Measurements from ENCODE around the gene RAP1A.

Gene RAP1A

DNA sequence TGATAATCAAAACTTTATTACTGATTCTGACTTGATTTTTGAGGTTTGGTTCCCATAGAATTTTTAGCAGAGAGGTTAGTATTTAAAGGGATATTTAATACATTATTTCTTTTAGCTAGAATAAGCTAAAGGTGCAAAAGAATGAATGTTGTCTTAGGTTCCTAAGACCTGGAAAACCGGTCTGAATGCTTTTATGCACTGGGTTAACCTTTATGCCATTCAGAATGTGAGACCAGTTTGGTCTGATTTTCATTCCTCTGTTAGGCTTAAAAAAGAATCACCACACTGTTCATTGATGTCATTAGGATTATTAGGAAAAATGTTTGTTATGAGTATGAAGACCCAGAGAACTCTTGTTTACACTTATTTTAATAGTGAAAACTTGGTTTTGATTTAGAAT, 30.1 kb downstream of the RAP1A start:
- DNase-seq (ENCODE audit: low spot score) (no peak), ATAC-seq (ENCODE audit: low read depth) (no peak)
- no peaks in the 10 kb centered on the region for H3K4me1 ChIP-seq (ENCODE audit: insufficient read depth, poor library complexity, severe bottlenecking)
- TF ChIP-seq, protein P1, sequence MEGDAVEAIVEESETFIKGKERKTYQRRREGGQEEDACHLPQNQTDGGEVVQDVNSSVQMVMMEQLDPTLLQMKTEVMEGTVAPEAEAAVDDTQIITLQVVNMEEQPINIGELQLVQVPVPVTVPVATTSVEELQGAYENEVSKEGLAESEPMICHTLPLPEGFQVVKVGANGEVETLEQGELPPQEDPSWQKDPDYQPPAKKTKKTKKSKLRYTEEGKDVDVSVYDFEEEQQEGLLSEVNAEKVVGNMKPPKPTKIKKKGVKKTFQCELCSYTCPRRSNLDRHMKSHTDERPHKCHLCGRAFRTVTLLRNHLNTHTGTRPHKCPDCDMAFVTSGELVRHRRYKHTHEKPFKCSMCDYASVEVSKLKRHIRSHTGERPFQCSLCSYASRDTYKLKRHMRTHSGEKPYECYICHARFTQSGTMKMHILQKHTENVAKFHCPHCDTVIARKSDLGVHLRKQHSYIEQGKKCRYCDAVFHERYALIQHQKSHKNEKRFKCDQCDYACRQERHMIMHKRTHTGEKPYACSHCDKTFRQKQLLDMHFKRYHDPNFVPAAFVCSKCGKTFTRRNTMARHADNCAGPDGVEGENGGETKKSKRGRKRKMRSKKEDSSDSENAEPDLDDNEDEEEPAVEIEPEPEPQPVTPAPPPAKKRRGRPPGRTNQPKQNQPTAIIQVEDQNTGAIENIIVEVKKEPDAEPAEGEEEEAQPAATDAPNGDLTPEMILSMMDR (IDR thresholded peaks at IDR 0.05; ENCODE audit: poor library complexity, severe bottlenecking), result no peak
- H3K36me3 ChIP-seq (ENCODE audit: low read depth), result no peaks in the 10 kb centered on the region
- no peaks in the 10 kb centered on the region for H3K9me3 ChIP-seq (ENCODE audit: severe bottlenecking)
- H3K4me3 ChIP-seq (ENCODE audit: severe bottlenecking), result no peak overlapping the region
- no peak overlapping the region for H3K27ac ChIP-seq (ENCODE audit: poor library complexity, severe bottlenecking)
- no peaks in the 10 kb centered on the region for H3K27me3 ChIP-seq (ENCODE audit: insufficient read depth, poor library complexity, severe bottlenecking)

DNA sequence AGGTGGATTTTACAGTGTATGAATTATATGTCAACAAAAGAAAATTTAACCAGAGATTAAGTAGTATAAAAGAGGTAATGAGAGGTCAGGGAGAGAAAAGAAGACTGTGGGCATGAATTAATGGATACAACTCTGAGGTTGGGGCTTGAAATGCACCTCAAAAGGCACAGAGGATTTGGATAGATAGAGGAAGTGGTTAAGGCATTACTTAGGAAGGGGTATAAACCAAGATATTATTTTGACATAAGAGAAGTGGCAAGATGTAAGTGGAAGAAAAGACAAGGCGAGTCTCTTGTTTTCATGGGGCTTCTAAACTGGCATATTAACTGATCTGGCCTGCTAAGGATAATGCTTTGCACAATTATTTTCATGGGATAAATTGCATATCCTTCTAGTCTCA, 34.1 kb downstream of the RAP1A start:
- no peak overlapping the region for H3K4me3 ChIP-seq (ENCODE audit: severe bottlenecking)
- H3K27ac ChIP-seq (ENCODE audit: poor library complexity, severe bottlenecking), result no peak overlapping the region
- H3K9me3 ChIP-seq (ENCODE audit: severe bottlenecking), result no peaks in the 10 kb centered on the region
- peaks cover 7% of the 10 kb centered on the region for H3K4me1 ChIP-seq (ENCODE audit: insufficient read depth, poor library complexity, severe bottlenecking)
- DNase-seq (ENCODE audit: low spot score), result no peak
- no peak for ATAC-seq (ENCODE audit: low read depth)
- H3K27me3 ChIP-seq (ENCODE audit: insufficient read depth, poor library complexity, severe bottlenecking), result no peaks in the 10 kb centered on the region
- TF ChIP-seq, protein P1 (IDR thresholded peaks at IDR 0.05; ENCODE audit: poor library complexity, severe bottlenecking), result no peak
- H3K36me3 ChIP-seq (ENCODE audit: low read depth), result no peaks in the 10 kb centered on the region

DNA sequence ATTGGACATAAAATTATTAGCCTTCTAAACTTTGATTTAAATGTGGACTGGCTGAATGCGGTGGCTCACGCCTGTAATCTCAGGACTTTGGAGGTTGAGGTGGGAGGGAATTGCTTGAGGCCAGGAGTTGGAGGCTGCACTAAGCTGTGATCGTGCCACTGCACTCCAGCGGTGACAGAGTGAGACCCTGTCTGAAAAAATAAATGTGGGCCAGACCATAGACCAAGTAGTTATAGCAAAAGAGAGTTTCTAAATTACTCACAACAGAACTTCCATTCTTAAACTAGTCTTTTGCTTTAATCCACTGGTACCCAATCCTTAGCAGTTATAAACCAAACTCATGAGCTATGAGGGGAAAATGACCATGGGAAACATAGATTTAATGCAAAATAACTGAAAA, 35.2 kb downstream of the RAP1A start:
- ATAC-seq (ENCODE audit: low read depth) (no peak), DNase-seq (ENCODE audit: low spot score) (no peak)
- H3K4me1 ChIP-seq (ENCODE audit: insufficient read depth, poor library complexity, severe bottlenecking), result peaks cover 7% of the 10 kb centered on the region
- no peaks in the 10 kb centered on the region for H3K9me3 ChIP-seq (ENCODE audit: severe bottlenecking)
- H3K27me3 ChIP-seq (ENCODE audit: insufficient read depth, poor library complexity, severe bottlenecking), result no peaks in the 10 kb centered on the region
- no peaks in the 10 kb centered on the region for H3K36me3 ChIP-seq (ENCODE audit: low read depth)
- TF ChIP-seq, protein P1 (IDR thresholded peaks at IDR 0.05; ENCODE audit: poor library complexity, severe bottlenecking), result no peak
- H3K27ac ChIP-seq (ENCODE audit: poor library complexity, severe bottlenecking), result no peak overlapping the region
- H3K4me3 ChIP-seq (ENCODE audit: severe bottlenecking), result no peak overlapping the region

DNA sequence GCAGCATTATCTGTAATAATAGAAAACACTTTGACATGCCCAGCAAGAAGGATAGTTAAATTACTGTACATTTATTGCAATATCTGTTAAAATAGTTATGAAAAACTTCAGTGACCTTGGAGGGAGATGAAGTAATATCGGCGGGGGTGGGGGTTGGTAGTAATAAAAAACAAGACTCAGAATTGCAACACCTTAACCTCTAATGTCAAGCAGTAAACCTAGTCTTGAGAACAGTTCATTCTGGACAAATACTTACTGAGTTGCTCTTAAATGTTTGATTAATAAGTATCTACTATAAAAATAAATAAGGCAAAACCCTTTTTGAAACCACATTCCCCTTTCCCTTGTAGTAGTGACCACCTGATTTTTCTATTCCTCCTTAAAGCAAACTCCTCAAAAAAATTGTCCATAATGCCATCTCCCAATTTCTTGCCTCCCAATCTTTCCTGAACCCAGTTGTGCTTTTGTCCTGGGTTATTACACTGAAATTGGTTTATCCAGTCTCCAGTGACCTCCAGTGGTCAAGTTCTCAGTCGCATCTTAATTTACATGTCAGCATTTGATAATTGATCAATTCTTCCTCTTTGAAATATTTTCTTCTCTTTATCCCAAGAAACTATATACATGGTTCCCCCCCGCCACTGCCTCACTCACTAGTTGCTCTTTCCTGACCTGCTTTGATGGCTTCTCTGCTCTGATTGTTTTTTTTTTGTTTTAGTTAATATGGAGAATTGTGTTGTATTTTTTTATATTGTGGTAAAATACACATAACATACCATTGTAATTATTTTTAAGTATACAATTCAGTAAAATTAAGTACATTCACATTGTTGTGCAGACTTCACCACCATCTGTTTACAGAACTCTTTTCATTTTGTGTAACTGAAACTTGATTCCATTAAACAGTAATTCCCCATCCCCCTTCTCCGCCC, 36.8 kb downstream of the RAP1A start:
- Histone ChIP-seq H3K27me3 (ENCODE audit: insufficient read depth, poor library complexity, severe bottlenecking) (no peaks in the 10 kb centered on the region), H3K4me1 (ENCODE audit: insufficient read depth, poor library complexity, severe bottlenecking) (peaks cover 7% of the 10 kb centered on the region), H3K9me3 (ENCODE audit: severe bottlenecking) (no peaks in the 10 kb centered on the region), H3K4me3 (ENCODE audit: severe bottlenecking) (no peak overlapping the region), H3K27ac (ENCODE audit: poor library complexity, severe bottlenecking) (no peak overlapping the region), H3K36me3 (ENCODE audit: low read depth) (no peaks in the 10 kb centered on the region)
- DNase-seq (ENCODE audit: low spot score), result no peak
- TF ChIP-seq, protein P1 (IDR thresholded peaks at IDR 0.05; ENCODE audit: poor library complexity, severe bottlenecking), result peak; percentile 85
- peak; percentile 53; the same call in 1 of the 3 replicates for ATAC-seq (ENCODE audit: low read depth)

DNA sequence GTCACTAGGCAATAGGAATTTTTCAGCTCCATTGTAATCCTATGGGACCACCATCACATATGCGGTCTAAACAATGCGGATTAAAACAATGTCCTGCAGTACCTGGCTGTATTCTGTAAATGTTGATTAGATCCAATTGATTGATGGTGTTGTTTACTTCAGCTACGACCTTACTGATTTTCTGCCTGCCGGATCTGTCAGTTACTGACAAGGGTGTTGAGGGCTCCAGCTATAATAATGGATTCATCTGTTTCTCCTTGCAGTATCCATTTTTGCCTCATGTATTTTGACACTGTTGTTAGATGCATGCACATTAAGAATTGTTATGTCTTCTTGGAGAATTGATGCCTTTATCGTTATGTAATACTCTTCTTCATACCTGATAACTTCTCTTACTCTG, 39.0 kb downstream of the RAP1A start:
- Histone ChIP-seq H3K4me1 (ENCODE audit: insufficient read depth, poor library complexity, severe bottlenecking) (peaks cover 7% of the 10 kb centered on the region), H3K27me3 (ENCODE audit: insufficient read depth, poor library complexity, severe bottlenecking) (no peaks in the 10 kb centered on the region), H3K9me3 (ENCODE audit: severe bottlenecking) (no peaks in the 10 kb centered on the region), H3K36me3 (ENCODE audit: low read depth) (no peaks in the 10 kb centered on the region), H3K4me3 (ENCODE audit: severe bottlenecking) (no peak overlapping the region), H3K27ac (ENCODE audit: poor library complexity, severe bottlenecking) (no peak overlapping the region)
- DNase-seq (ENCODE audit: low spot score), result no peak
- no peak for ATAC-seq (ENCODE audit: low read depth)
- TF ChIP-seq, protein P1 (IDR thresholded peaks at IDR 0.05; ENCODE audit: poor library complexity, severe bottlenecking), result no peak

All from RWPE2 (cell line).